TTC549 (cell line): Measurements from ENCODE around the gene B3GNT9.
A peak's percentile ranks its signal among the peaks of the same experiment; 100 is the strongest.

Source experiments
- FAIRE-seq: peaks from 2 replicates; lab custom pipeline; 2012; peaks lifted over from hg19 to GRCh38; lab: Jason Lieb, UNC

Gene B3GNT9

GRCh38 chr16:67112591-67113399 lies 38.0 kb downstream of the B3GNT9 start:
- no peak for FAIRE-seq

DNA sequence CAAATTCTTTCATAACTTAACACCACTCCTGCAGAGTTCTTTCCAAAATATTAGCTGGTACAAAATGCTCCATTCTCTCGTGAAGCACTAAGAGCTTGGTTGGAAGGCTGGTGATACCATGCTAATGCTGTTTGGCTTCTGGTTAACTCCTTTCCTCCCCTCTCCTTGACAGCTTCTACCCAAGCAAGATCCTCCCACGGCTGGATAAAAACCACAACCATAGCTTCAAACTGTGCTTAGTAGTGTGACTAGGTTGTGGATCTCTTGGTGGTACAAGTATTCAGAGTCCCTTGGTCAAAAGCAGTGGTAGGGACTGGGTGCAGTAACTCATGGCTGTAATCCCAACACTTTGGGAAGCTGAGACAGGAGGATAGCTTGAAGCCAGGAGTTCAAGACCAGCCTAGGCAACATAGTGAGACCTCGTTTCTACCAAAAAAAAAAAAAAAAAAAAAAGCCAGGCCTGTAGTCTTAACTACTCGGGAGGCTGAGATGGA lies 38.8 kb downstream of the B3GNT9 start:
- FAIRE-seq = no peak

- no peak for FAIRE-seq
These were observed 41.2 kb downstream of the B3GNT9 start, which contains the start of gene PHAF1 for GRCh38 chr16:67109407-67110135. PHAF1 (plus strand) TSS chr16:67109941; CDS start chr16:67110176, 235 bp downstream.

GRCh38 chr16:67108931-67109406 lies 41.8 kb downstream of the B3GNT9 start:
- no peak for FAIRE-seq

GRCh38 chr16:67108489-67108888 lies 42.3 kb downstream of the B3GNT9 start:
- FAIRE-seq = no peak

- FAIRE-seq = no peak
These were observed 44.9 kb downstream of the B3GNT9 start for GRCh38 chr16:67105881-67106280.

DNA sequence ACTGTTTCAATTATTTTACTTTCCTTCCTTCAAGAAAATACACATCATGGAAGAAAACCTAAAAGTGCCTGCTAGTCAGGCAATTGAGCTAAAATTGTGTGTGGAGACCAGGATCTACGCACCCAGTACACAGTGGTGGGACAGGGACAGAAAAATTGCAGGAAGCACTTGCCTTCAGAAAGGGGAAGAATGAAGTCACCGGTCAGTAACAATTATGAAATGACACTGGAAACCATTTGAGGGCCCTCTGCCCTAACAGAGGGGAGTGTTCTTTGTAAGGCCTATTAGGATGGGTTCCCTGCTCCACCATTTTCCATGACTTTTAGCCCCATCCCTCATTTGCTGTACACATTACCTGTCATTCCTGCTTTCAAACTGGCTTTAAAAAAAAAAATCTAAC lies 45.6 kb downstream of the B3GNT9 start:
- FAIRE-seq = no peak

- FAIRE-seq = no peak
These were observed 46.0 kb downstream of the B3GNT9 start for GRCh38 chr16:67104845-67105244.

GRCh38 chr16:67104061-67104460 lies 46.7 kb downstream of the B3GNT9 start:
- no peak for FAIRE-seq

DNA sequence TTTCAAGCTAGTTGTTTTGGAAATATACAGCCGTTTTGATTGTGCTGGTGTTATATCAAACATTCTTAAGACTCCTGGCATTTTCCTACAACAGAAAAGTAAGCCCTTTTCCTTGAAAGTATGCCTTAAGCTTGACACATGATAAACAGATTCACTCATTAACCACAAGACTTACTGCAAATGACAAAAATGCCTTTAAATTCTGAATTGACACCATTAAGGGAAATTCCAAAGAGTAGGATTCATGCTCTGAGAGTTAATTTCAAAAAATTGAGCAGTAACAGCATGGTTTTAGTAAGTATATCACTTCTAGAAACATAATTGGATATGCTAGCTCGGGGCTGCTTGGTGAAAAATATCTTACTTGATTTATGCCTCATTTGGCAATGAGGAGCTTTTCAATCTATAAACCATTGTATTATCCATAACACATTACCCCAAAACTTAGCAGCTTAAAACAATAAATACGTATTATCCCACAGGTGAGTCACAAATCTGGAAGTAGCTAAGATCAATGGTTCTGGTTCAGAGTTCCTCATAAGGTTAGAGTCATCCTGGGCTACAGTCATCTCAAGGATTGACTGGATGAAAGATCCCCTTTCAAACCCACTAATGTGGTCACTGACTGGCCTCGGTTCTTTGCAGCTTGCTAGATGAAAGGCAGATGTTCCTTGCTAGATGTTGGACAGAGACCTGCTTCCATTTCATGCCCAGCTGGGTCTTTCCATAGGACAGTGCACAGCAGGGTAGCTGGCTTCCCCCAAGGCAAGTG lies 49.3 kb downstream of the B3GNT9 start:
- no peak for FAIRE-seq

- FAIRE-seq = peak; percentile 19
These were observed 50.1 kb downstream of the B3GNT9 start for GRCh38 chr16:67100569-67101310.

DNA sequence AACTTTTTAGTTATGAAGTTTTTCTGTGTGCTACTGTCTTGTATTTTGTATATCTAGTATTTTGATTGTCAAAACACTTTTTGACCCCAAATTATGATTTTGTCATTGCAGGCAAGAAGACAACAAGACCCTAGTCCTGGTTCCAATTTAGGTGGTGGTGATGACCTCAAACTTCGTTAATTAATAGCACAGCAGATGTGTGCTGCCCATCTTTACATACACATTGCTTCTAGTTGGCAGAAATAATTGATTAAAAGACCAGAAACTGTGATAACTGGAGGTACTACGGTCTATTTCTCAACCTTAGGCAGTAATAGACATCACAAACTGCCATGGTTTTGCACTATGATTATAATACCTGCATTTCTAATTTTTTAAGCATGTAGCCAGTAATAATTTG lies 52.2 kb downstream of the B3GNT9 start:
- FAIRE-seq = no peak
